GM12865 (cell line): Measurements from ENCODE around the gene TAS2R46.
"Not testable (repeated sequence)": the region's sequence is repeated elsewhere in the genome, so short reads cannot be mapped to it uniquely, and the experiment has no call there.

Experiments used
- DNase-seq: peaks from one replicate; pipeline ENCODE4 v3.0.0; 2010; ENCODE audit warnings: low read depth
- H3K4me3 ChIP-seq: 2 replicates; pipeline ENCODE4 v1.5.1; 2011; ENCODE audit warnings: mild to moderate bottlenecking, low read depth, low read length, control low read depth
- TF ChIP-seq, protein P1 (sequence below): IDR thresholded peaks from 2 replicates; pipeline ENCODE4 v1.5.1; 2011; ENCODE audit warnings: low read length, control low read depth, low read depth, inconsistent platforms; ENCODE audit not compliant: insufficient read depth; ENCODE audit errors: missing control alignments

The TAS2R46 gene

GRCh38 chr12:11069854-11070365 lies 7.8 kb upstream of the TAS2R46 start:
- H3K4me3 ChIP-seq: no peak overlapping the region
- no peak for DNase-seq
- TF ChIP-seq, protein P1, sequence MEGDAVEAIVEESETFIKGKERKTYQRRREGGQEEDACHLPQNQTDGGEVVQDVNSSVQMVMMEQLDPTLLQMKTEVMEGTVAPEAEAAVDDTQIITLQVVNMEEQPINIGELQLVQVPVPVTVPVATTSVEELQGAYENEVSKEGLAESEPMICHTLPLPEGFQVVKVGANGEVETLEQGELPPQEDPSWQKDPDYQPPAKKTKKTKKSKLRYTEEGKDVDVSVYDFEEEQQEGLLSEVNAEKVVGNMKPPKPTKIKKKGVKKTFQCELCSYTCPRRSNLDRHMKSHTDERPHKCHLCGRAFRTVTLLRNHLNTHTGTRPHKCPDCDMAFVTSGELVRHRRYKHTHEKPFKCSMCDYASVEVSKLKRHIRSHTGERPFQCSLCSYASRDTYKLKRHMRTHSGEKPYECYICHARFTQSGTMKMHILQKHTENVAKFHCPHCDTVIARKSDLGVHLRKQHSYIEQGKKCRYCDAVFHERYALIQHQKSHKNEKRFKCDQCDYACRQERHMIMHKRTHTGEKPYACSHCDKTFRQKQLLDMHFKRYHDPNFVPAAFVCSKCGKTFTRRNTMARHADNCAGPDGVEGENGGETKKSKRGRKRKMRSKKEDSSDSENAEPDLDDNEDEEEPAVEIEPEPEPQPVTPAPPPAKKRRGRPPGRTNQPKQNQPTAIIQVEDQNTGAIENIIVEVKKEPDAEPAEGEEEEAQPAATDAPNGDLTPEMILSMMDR: no peak

GRCh38 chr12:11067514-11067913 lies 5.4 kb upstream of the TAS2R46 start:
- DNase-seq: no peak
- TF ChIP-seq, protein P1: no peak
- no peak overlapping the region for H3K4me3 ChIP-seq

- TF ChIP-seq, protein P1: no peak
- H3K4me3 ChIP-seq: no peak overlapping the region
- DNase-seq: no peak
These were observed 2.3 kb downstream of the TAS2R46 start for GRCh38 chr12:11059784-11060183.

DNA sequence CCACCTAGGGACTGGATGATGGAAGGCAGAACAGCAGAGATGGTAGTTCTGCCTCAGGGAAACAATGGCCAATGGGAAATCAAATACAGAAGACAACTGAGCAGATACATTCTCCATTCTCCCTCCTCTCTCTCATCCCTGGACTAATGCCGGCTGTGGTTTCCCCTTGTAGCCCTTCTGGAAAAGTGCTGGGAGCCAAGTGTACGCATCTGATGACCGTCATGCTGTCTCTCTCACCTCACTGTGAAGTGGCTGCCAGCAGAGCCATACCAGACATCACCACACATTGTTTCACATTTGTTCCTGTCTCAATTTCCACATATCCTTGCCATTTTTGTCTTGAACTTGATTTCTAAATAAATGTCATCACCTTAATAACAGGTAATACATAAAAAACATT lies 3.1 kb downstream of the TAS2R46 start:
- TF ChIP-seq, protein P1: no peak
- no peak overlapping the region for H3K4me3 ChIP-seq
- DNase-seq: no peak

GRCh38 chr12:11055306-11055705 lies 6.8 kb downstream of the TAS2R46 start:
- no peak for DNase-seq
- no peak overlapping the region for H3K4me3 ChIP-seq
- TF ChIP-seq, protein P1: no peak

GRCh38 chr12:11049806-11050531 lies 12.1 kb downstream of the TAS2R46 start:
- DNase-seq, H3K4me3 ChIP-seq: not testable (repeated sequence)

DNA sequence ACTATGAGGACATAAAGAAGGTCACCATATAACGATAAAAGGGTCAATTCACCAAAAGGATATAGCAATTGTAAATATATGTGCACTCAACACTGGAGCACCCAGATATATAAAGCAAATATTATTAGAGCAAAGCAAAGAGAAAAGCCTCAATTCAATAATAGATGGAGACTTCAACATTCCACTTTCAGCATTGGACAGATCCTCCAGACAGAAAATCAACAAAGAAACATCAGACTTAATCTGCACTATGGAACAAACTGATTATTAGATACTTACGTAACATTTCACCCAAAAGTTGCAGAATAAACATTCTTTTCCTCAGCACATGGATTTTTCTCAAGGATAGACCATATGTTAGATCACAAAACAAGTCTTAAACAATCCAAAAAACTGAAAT lies 20.7 kb downstream of the TAS2R46 start:
- not testable (repeated sequence) for H3K4me3 ChIP-seq, DNase-seq

- H3K4me3 ChIP-seq: no peak overlapping the region
- TF ChIP-seq, protein P1: no peak
- DNase-seq: no peak
These were observed 21.9 kb downstream of the TAS2R46 start for GRCh38 chr12:11040162-11040561.
